ENCODE measurements around the gene KRTAP4-8. TPM values are rescaled to one million over a fixed set of nuclear protein-coding genes. Genes with fewer than 3 reads are reported as not detected.

The KRTAP4-8 gene
- total and polyA plus RNA-seq, 2 donors (not counting 1 experiment from before 2014, with no cell fraction given): not detected

- Histone ChIP-seq H3K36me3 (replicated peaks in 1 of 2; ENCODE audit: control extremely low read depth in 1 of 2, control insufficient read depth in 1 of 2, extremely low read depth in 1 of 2, insufficient read depth in 2 of 2, low read length in 1 of 2) (no peaks in the 10 kb centered on the region), H3K27ac (ENCODE audit: low read length in 2 of 2) (no peak overlapping the region), H3K9ac (ENCODE audit: low read length) (no peak overlapping the region), H3K4me3 (ENCODE audit: control extremely low read depth in 1 of 5, extremely low read depth in 1 of 5, insufficient read depth in 1 of 5, low read depth in 2 of 5, low read length in 4 of 5) (no peak overlapping the region), H4K20me1 (ENCODE audit: control insufficient read depth, insufficient read depth, low read length, poor library complexity, severe bottlenecking) (no peaks in the 10 kb centered on the region), H3K4me2 (replicated peaks; ENCODE audit: low read depth, low read length, poor library complexity, severe bottlenecking) (no peak overlapping the region), H3K27me3 (replicated peaks in 1 of 4; ENCODE audit: control extremely low read depth in 1 of 4, control insufficient read depth in 3 of 4, insufficient read depth in 4 of 4, low read length in 3 of 4) (peaks cover 0 to 6% (median 2%) of the 10 kb centered on the region in 4 experiments), H2AFZ (ENCODE audit: insufficient read depth, low read depth, low read length, poor library complexity, severe bottlenecking) (no peak overlapping the region), H3K9me3 (ENCODE audit: control extremely low read depth in 1 of 3, control insufficient read depth in 2 of 3, insufficient read depth in 1 of 3, low read length in 2 of 3) (no peaks in the 10 kb centered on the region), H3K79me2 (ENCODE audit: control insufficient read depth, insufficient read depth, low read length) (no peaks in the 10 kb centered on the region), H3K4me1 (ENCODE audit: control insufficient read depth in 2 of 2, insufficient read depth in 2 of 2, low read length in 2 of 2) (no peaks in the 10 kb centered on the region)
- ChIA-PET CTCF (no interaction called here), POLR2A (no interaction called here)
- Mint-ChIP-seq H3K9me3 (ENCODE audit: insufficient read depth) (no peaks in the 10 kb centered on the region), H3K4me1 (no peaks in the 10 kb centered on the region), H3K27me3 (peaks cover 31% of the 10 kb centered on the region), H3K4me3 (no peak overlapping the region), H3K27ac (no peak overlapping the region)
- DNase-seq: no peak
- TF ChIP-seq CTCF (IDR thresholded peaks at IDR 0.05) (no peak), EZH2 (IDR thresholded peaks at IDR 0.05; ENCODE audit: borderline replicate concordance, insufficient read depth, low read depth, low read length, poor library complexity, severe bottlenecking) (no peak)
- no CpG with 5 or more reads among the region's 1 CpG for WGBS (ENCODE audit: insufficient coverage)
- ATAC-seq (ENCODE audit: low read depth): no peak
- intact Hi-C loops (cut with micrococcal nuclease): no loop called here
Measured at GRCh38 chr17:41064301-41064700, 33.6 kb downstream of the KRTAP4-8 start.

GRCh38 chr17:41063449-41063848, 34.5 kb downstream of the KRTAP4-8 start:
- Histone ChIP-seq H3K4me2 (replicated peaks; ENCODE audit: low read depth, low read length, poor library complexity, severe bottlenecking) (no peak overlapping the region), H3K4me1 (ENCODE audit: control insufficient read depth in 2 of 2, insufficient read depth in 2 of 2, low read length in 2 of 2) (no peaks in the 10 kb centered on the region), H3K79me2 (ENCODE audit: control insufficient read depth, insufficient read depth, low read length) (no peaks in the 10 kb centered on the region), H2AFZ (ENCODE audit: insufficient read depth, low read depth, low read length, poor library complexity, severe bottlenecking) (no peak overlapping the region), H3K9me3 (ENCODE audit: control extremely low read depth in 1 of 3, control insufficient read depth in 2 of 3, insufficient read depth in 1 of 3, low read length in 2 of 3) (no peaks in the 10 kb centered on the region), H3K9ac (ENCODE audit: low read length) (no peak overlapping the region), H4K20me1 (ENCODE audit: control insufficient read depth, insufficient read depth, low read length, poor library complexity, severe bottlenecking) (no peaks in the 10 kb centered on the region), H3K27ac (ENCODE audit: low read length in 2 of 2) (no peak overlapping the region), H3K27me3 (replicated peaks in 1 of 4; ENCODE audit: control extremely low read depth in 1 of 4, control insufficient read depth in 3 of 4, insufficient read depth in 4 of 4, low read length in 3 of 4) (peaks cover 0 to 6% (median 2%) of the 10 kb centered on the region in 4 experiments), H3K36me3 (replicated peaks in 1 of 2; ENCODE audit: control extremely low read depth in 1 of 2, control insufficient read depth in 1 of 2, extremely low read depth in 1 of 2, insufficient read depth in 2 of 2, low read length in 1 of 2) (no peaks in the 10 kb centered on the region), H3K4me3 (ENCODE audit: control extremely low read depth in 1 of 5, extremely low read depth in 1 of 5, insufficient read depth in 1 of 5, low read depth in 2 of 5, low read length in 4 of 5) (no peak overlapping the region)
- Mint-ChIP-seq H3K4me1 (no peaks in the 10 kb centered on the region), H3K9me3 (ENCODE audit: insufficient read depth) (no peaks in the 10 kb centered on the region), H3K4me3 (no peak overlapping the region), H3K27me3 (peaks cover 37% of the 10 kb centered on the region), H3K27ac (no peak overlapping the region)
- CTCF ChIA-PET: no interaction called here
- no CpG with 5 or more reads among the region's 4 CpGs for WGBS (ENCODE audit: insufficient coverage)
- no peak for ATAC-seq (ENCODE audit: low read depth)
- DNase-seq: no peak
- intact Hi-C loops (cut with micrococcal nuclease): no loop called here
- no peak for TF ChIP-seq EZH2 (IDR thresholded peaks at IDR 0.05; ENCODE audit: borderline replicate concordance, insufficient read depth, low read depth, low read length, poor library complexity, severe bottlenecking)
- no peak for TF ChIP-seq CTCF (IDR thresholded peaks at IDR 0.05)
- POLR2A ChIA-PET: no interaction called here
